SIG-M5 (cell line): Measurements from ENCODE around the gene SINHCAF.

Experiments used
- DNase-seq: peaks from one replicate; lab custom pipeline; 2025; lab: John Stamatoyannopoulos, UW

SINHCAF gene

GRCh38 chr12:31337952-31338351 is 12.0 kb upstream of the SINHCAF start:
- DNase-seq = no peak

- DNase-seq = no peak
Observed at GRCh38 chr12:31331242-31331641, 5.3 kb upstream of the SINHCAF start.

GRCh38 chr12:31326736-31327659 is 1.0 kb upstream of the SINHCAF start:
- no peak for DNase-seq

GRCh38 chr12:31325524-31325875 is 450 bp downstream of the SINHCAF start:
- DNase-seq = no peak

- DNase-seq = no peak
Observed at GRCh38 chr12:31324845-31325523, 966 bp downstream of the SINHCAF start.

GRCh38 chr12:31324116-31324844 is 1.7 kb downstream of the SINHCAF start:
- no peak for DNase-seq

- peak; percentile 43 for DNase-seq
Observed at GRCh38 chr12:31323391-31324115, 2.4 kb downstream of the SINHCAF start.

- DNase-seq = no peak
Observed at GRCh38 chr12:31322801-31323207, 3.1 kb downstream of the SINHCAF start.

GRCh38 chr12:31321897-31322228 is 4.1 kb downstream of the SINHCAF start:
- DNase-seq = no peak

GRCh38 chr12:31321186-31321896 is 4.6 kb downstream of the SINHCAF start:
- DNase-seq = no peak

GRCh38 chr12:31318657-31319269 is 7.2 kb downstream of the SINHCAF start:
- DNase-seq = no peak

GRCh38 chr12:31317471-31318395 is 8.2 kb downstream of the SINHCAF start:
- no peak for DNase-seq

GRCh38 chr12:31316891-31317290 is 9.1 kb downstream of the SINHCAF start:
- DNase-seq = no peak

GRCh38 chr12:31315784-31316465 is 10.0 kb downstream of the SINHCAF start:
- no peak for DNase-seq

- no peak for DNase-seq
Observed at GRCh38 chr12:31315044-31315715, 10.8 kb downstream of the SINHCAF start.

GRCh38 chr12:31312431-31312830 is 13.5 kb downstream of the SINHCAF start:
- DNase-seq = no peak

GRCh38 chr12:31311634-31312258 is 14.2 kb downstream of the SINHCAF start:
- DNase-seq = no peak

GRCh38 chr12:31310488-31310887 is 15.5 kb downstream of the SINHCAF start:
- no peak for DNase-seq
